Measurements from ENCODE around the gene CARD11.

Gene CARD11

DNA sequence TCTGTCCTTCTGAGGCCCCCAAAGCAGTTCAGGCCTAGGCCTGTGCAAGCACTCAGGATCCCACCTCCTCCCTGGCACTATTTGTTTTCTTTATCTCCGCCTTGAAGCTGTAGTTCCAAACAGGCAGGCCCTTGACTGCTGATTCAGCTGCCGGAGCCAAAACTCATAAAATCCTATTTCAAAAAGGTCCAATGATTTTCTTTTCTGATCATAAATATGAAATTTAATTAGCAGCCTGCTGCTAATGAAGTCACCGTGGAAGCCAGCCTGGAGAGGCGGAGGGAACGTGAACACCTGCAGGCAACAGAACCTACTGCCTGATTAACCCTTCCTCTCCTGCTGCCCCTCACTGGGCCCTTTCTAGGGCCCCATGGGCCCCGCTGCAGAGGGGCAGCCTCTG, 60.1 kb downstream of the CARD11 start:
- no peak for DNase-seq (ENCODE audit: low read depth in 1 of 2, low spot score in 1 of 2)

- peak; percentile 19 to 22 for DNase-seq (ENCODE audit: low read depth in 1 of 2, low spot score in 1 of 2)
These were observed 60.8 kb downstream of the CARD11 start for GRCh38 chr7:2982831-2983230.

DNA sequence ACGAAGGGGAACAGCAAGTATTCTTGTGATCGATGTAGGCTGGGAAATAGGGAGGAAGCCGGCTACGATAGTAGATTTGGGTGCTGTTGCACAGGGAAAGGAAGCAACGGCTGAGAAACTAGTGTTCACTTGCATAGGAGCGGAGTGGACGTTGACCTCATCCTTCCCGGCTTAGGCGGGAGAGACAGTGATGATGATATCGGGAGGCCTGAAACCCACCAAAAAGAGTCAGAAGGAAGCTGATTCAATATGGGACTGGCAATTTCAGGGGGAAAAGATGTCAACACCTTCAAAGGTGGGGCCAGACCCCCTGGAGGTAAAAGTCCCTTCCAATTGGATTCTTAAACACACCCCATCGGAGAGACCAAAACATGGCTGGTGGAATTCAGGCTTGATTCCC, 61.3 kb downstream of the CARD11 start:
- DNase-seq (ENCODE audit: low read depth in 1 of 2, low spot score in 1 of 2) = no peak

- DNase-seq (ENCODE audit: low read depth in 1 of 2, low spot score in 1 of 2) = no peak
These were observed 62.6 kb downstream of the CARD11 start for GRCh38 chr7:2981103-2981480.

GRCh38 chr7:2980401-2981102, 63.1 kb downstream of the CARD11 start:
- no peak for DNase-seq (ENCODE audit: low read depth in 1 of 2, low spot score in 1 of 2)

DNA sequence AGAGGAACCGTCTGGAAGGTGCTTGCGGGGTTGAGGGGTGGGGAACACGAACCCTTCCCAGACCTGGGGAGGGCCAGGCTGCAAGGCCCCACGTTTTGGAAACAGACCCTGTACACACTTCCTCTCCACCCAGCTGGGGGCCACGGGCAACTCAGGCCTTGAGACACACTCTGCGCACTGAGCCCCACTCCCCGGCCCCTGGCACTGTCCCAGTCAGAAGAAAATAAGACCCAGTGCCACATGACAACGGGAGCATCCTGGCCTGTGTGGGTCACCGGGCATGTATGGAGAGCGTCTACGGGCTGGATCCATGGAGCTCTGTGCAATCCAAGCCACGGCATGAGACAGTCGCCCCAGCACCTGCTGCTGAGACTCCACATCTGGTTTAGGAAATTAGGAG, 63.7 kb downstream of the CARD11 start:
- no peak for DNase-seq (ENCODE audit: low read depth in 1 of 2, low spot score in 1 of 2)

- DNase-seq (ENCODE audit: low read depth in 1 of 2, low spot score in 1 of 2) = no peak
These were observed 64.5 kb downstream of the CARD11 start for GRCh38 chr7:2979201-2979631.

GRCh38 chr7:2978408-2978807, 65.3 kb downstream of the CARD11 start:
- DNase-seq (ENCODE audit: low read depth in 1 of 2, low spot score in 1 of 2) = peak; percentile 34 to 81

DNA sequence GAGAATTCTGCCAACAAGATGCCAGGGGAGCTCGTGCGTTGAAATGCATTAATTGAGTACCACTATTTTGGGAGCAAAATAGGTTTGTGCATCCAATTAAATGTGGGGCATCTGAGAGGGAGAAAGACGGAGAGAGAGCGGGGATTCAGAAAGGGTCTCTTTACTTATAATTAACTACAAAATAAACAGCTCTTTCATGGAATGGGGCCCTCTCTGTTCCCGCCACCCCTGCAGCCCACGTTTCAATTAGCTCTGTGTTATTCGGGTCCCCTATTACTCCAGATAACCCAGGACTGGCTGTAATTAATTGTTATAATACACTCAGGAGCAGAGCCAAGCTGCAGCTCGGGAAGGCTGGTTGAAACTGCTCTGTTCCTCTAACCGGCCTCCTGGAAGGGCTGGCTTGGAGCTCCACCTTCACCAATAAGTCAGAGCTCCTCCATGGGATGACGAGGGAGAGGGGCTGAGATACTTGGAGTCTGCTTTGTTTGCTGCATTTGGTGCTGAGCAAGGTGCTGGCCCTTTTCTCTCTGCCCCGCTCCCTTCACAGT, 67.8 kb downstream of the CARD11 start:
- DNase-seq (ENCODE audit: low read depth in 1 of 2, low spot score in 1 of 2) = no peak

DNA sequence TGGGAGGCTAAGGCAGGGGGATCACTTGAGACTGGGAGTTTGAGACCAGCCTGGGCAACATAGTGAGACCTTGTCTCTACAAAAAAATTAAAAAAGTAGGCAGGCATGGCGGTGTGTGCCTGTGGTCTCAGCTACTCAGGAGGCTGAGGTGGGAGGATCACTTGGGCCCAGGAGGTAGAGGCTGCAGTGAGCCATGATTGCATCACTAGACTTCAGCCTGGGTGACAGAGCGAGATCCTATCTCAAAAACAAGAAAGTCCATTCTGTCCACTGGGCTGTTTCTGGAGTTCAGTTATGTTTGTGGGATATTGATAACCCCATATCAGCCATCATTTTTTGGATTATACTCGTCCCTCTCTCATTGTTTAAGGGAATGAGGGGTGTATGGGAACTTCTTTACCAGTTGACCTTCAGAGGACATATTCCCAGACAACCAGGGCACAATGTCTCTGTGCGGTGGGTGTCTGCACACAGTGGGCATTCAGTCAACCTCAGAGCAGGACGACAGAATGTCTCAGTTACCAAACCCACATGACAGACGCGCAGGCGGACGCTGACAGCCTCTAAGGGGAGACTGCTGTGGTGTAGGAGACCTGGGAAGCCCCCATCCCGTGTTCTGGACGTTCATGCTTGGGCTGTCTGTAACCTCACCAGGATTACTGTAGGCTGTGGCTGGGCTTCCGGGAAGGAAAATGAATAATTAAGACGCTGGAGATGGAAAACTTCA, 69.4 kb downstream of the CARD11 start:
- no peak for DNase-seq (ENCODE audit: low read depth in 1 of 2, low spot score in 1 of 2)

DNA sequence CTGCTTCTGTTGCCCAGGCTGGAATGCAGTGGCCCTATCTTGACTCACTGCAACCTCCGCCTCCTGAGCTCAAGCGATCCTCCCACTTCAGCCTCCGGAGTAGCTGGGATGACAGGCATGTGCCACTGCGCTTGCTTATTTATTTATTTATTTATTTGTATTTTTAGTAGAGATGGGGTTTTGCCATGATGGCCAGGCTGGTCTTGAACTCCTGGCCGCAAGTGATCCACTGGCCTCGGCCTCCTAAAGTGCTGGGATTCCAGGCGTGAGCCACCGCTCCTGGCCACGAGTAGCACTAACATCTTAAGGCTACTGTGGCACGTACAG, 70.9 kb downstream of the CARD11 start:
- DNase-seq (ENCODE audit: low read depth in 1 of 2, low spot score in 1 of 2) = no peak

- DNase-seq (ENCODE audit: low read depth in 1 of 2, low spot score in 1 of 2) = no peak
These were observed 71.5 kb downstream of the CARD11 start for GRCh38 chr7:2971914-2972834.

DNA sequence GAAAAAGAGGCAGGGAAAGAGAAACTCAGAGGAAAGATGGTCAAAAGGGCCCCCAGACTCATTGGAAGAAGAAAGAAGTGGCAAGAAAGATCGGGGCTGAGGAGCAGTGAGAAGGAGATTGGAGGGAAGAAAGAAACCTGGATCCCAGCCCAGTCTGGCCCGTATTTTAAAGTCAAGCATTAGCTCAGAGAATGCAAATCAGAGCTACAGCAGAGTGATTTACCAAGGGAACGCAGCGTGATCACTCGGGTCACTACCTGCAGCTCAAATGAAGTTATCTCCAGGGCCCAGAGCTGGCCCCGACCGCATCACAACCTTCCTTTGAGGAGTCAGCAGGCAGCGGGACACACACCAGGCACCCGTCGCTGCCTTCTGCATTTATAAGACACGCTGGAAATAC, 72.8 kb downstream of the CARD11 start:
- no peak for DNase-seq (ENCODE audit: low read depth in 1 of 2, low spot score in 1 of 2)

DNA sequence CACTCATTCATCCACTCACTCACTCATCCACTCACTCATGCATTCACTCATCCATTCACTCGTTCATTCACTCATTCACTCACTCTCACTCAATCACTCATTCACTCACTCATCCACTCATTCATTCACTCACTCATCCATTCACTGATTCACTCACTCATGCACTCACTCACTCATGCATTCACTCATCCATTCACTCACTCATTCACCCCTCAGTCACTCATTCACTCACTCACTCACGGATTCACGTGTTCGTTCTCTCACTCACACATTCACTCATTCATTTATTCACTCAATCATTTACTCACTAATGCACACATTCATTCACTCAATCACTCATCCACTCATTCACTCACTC, 73.4 kb downstream of the CARD11 start:
- DNase-seq (ENCODE audit: low read depth in 1 of 2, low spot score in 1 of 2) = no peak

- no peak for DNase-seq (ENCODE audit: low read depth in 1 of 2, low spot score in 1 of 2)
These were observed 74.0 kb downstream of the CARD11 start for GRCh38 chr7:2969398-2970306.

GRCh38 chr7:2968616-2969397, 74.9 kb downstream of the CARD11 start:
- no peak for DNase-seq (ENCODE audit: low read depth in 1 of 2, low spot score in 1 of 2)

DNA sequence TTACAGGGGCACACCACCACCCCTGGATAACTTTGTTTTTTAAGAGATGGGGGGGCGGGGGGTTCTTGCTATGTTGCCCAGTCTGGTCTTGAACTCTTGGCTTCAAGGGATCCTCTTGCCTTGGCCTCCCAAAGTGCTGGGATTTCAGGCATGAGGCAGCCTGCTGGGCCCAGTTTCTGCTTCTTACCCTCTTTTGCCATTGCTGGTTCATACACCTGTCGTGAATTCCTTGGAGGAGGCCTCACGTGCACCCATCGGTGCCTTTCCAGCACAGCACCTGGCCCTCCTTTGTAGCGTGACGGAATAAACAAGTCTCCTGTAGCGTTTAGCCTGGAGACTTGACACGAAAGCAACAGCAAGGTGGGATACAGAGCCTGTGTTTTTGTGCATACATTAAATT, 75.5 kb downstream of the CARD11 start:
- DNase-seq (ENCODE audit: low read depth in 1 of 2, low spot score in 1 of 2) = no peak

DNA sequence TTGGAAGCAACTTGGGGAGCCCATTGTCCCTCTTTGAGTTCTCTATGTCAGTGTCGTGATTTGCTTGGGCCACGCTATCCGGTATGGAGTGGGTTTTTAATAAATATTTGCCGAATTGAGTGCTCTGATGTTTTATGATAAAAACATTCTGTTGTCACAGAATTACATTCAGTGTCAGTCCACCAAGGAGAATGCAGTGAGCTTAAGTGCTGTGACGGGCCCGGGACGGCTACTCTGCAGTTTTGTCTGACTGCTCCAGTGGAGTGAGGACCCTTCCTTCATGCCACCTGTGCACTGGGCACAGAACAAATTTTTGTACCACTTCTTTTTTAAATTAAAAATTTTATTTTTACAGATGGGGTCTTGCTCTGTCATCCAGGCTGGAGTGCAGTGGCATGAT, 76.0 kb downstream of the CARD11 start:
- no peak for DNase-seq (ENCODE audit: low read depth in 1 of 2, low spot score in 1 of 2)

- no peak for DNase-seq (ENCODE audit: low read depth in 1 of 2, low spot score in 1 of 2)
These were observed 76.4 kb downstream of the CARD11 start for GRCh38 chr7:2967253-2967652.

Data from stimulated activated CD4-positive, alpha-beta T cell treated with anti-CD3 and anti-CD28 coated beads, Interleukin-15, amount 100 ng/mL, for 1 hour (primary cell).